Measurements from ENCODE around the gene ADAMTS14.

DNA sequence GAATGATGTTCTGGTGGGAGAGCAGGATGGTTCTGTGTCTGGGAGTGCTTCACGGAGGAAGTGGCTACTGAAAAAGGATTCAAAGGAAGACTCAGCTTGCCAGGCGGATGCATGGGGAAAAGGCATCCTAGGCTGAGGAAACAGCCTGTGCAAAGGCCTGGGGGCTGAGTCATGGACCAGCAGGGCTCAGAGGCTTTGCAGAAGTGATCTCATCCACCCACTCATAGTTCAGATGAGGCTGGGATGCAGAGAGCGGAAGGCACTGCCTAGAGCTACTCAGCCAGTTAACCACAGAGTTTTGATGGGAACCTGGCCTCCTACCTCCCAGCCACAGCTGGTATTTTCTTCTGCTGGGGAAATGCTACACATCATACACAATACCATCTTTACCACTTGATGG is 15.8 kb upstream of the ADAMTS14 start:
- TF ChIP-seq, protein P1, sequence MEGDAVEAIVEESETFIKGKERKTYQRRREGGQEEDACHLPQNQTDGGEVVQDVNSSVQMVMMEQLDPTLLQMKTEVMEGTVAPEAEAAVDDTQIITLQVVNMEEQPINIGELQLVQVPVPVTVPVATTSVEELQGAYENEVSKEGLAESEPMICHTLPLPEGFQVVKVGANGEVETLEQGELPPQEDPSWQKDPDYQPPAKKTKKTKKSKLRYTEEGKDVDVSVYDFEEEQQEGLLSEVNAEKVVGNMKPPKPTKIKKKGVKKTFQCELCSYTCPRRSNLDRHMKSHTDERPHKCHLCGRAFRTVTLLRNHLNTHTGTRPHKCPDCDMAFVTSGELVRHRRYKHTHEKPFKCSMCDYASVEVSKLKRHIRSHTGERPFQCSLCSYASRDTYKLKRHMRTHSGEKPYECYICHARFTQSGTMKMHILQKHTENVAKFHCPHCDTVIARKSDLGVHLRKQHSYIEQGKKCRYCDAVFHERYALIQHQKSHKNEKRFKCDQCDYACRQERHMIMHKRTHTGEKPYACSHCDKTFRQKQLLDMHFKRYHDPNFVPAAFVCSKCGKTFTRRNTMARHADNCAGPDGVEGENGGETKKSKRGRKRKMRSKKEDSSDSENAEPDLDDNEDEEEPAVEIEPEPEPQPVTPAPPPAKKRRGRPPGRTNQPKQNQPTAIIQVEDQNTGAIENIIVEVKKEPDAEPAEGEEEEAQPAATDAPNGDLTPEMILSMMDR (IDR thresholded peaks at IDR 0.05; ENCODE audit: low read depth, low read length), result no peak
- no peak for TF ChIP-seq POLR2A (IDR thresholded peaks at IDR 0.05; ENCODE audit: extremely low read depth, insufficient read length)

Data from NB4 (cell line).